ENCODE results near the gene ACAN.

The ACAN gene

DNA sequence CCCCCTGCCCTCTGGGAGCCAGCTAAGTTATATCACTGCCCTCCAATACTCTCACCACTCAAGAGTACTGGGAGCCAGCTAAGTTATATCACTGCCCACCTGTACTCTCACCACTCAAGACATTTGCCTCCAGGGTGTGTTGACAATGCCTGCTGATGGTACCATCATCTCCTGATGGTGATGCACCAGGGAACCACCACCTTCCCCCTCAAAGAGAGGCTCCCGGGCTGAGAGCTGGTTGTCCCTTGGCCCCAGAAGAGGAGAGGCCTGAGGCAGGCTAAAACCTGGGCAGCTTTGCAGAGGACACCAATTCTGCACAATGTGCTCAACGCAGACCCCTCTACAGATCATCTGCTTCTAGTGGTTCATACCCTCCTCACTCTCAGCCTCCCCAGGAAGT lies 99.6 kb downstream of the ACAN start:
- Histone ChIP-seq H3K23ac (ENCODE audit: low read depth, low read length, poor library complexity) (no peak overlapping the region), H3K9me3 (replicated peaks in 1 of 2; ENCODE audit: control insufficient read depth in 2 of 2, insufficient read depth in 1 of 2, low read depth in 1 of 2, low read length in 2 of 2) (no peaks in the 10 kb centered on the region), H3K79me1 (ENCODE audit: low read depth, low read length) (peaks cover 7% of the 10 kb centered on the region), H3K9ac (ENCODE audit: low read depth, low read length, poor library complexity) (no peak overlapping the region), H2BK15ac (ENCODE audit: low read length) (no peak overlapping the region), H2AFZ (ENCODE audit: low read length) (no peak overlapping the region), H3K4me2 (ENCODE audit: insufficient read depth, low read length, poor library complexity, severe bottlenecking) (no peak overlapping the region), H4K8ac (ENCODE audit: low read depth, low read length) (no peak overlapping the region), H3K27me3 (ENCODE audit: control insufficient read depth in 3 of 3, insufficient read depth in 3 of 3, low read depth in 1 of 3, low read length in 3 of 3) (no peaks in the 10 kb centered on the region), H3K4me3 (ENCODE audit: low read length in 2 of 2) (no peak overlapping the region), H3K36me3 (replicated peaks in 1 of 2; ENCODE audit: control insufficient read depth in 2 of 2, insufficient read depth in 2 of 2, low read length in 2 of 2) (peaks cover 48 to 78% of the 10 kb centered on the region in 2 donors), H3K18ac (ENCODE audit: low read length) (no peak overlapping the region), H3K27ac (replicated peaks; ENCODE audit: low read length) (no peak overlapping the region), H2AK5ac (ENCODE audit: low read depth, low read length) (no peak overlapping the region), H4K91ac (ENCODE audit: low read depth, low read length, poor library complexity) (no peak overlapping the region), H3K4ac (ENCODE audit: low read length) (no peak overlapping the region), H2BK120ac (ENCODE audit: low read depth, low read length) (no peak overlapping the region), H3K14ac (ENCODE audit: low read length) (no peak overlapping the region), H2BK12ac (ENCODE audit: low read length) (no peak overlapping the region), H2BK5ac (ENCODE audit: low read length) (no peak overlapping the region), H3K4me1 (ENCODE audit: control insufficient read depth in 2 of 2, insufficient read depth in 1 of 2, low read depth in 1 of 2, low read length in 2 of 2) (peaks cover 0 to 9% of the 10 kb centered on the region in 2 donors)
- no peak for DNase-seq (ENCODE audit: low spot score)
- WGBS, 2 donors (ENCODE audit: extremely low coverage in 2 of 2, insufficient read length in 2 of 2, insufficient replicate concordance in 1 of 2): no CpG with 5 or more reads among the region's 2 CpGs

- Histone ChIP-seq H3K18ac (ENCODE audit: low read length) (no peak overlapping the region), H2BK120ac (ENCODE audit: low read depth, low read length) (no peak overlapping the region), H2BK15ac (ENCODE audit: low read length) (no peak overlapping the region), H3K23ac (ENCODE audit: low read depth, low read length, poor library complexity) (no peak overlapping the region), H4K8ac (ENCODE audit: low read depth, low read length) (no peak overlapping the region), H2AFZ (ENCODE audit: low read length) (no peak overlapping the region), H2BK5ac (ENCODE audit: low read length) (no peak overlapping the region), H3K4me3 (ENCODE audit: low read length in 2 of 2) (no peak overlapping the region), H3K4me2 (ENCODE audit: insufficient read depth, low read length, poor library complexity, severe bottlenecking) (no peak overlapping the region), H3K27me3 (ENCODE audit: control insufficient read depth in 3 of 3, insufficient read depth in 3 of 3, low read depth in 1 of 3, low read length in 3 of 3) (no peaks in the 10 kb centered on the region), H3K27ac (replicated peaks; ENCODE audit: low read length) (no peak overlapping the region), H3K9ac (ENCODE audit: low read depth, low read length, poor library complexity) (no peak overlapping the region), H3K14ac (ENCODE audit: low read length) (no peak overlapping the region), H4K91ac (ENCODE audit: low read depth, low read length, poor library complexity) (no peak overlapping the region), H3K9me3 (replicated peaks in 1 of 2; ENCODE audit: control insufficient read depth in 2 of 2, insufficient read depth in 1 of 2, low read depth in 1 of 2, low read length in 2 of 2) (no peaks in the 10 kb centered on the region), H3K4ac (ENCODE audit: low read length) (no peak overlapping the region), H2AK5ac (ENCODE audit: low read depth, low read length) (peak overlapping the region; percentile 24), H3K4me1 (ENCODE audit: control insufficient read depth in 2 of 2, insufficient read depth in 1 of 2, low read depth in 1 of 2, low read length in 2 of 2) (peaks cover 0 to 3% of the 10 kb centered on the region in 2 donors), H3K79me1 (ENCODE audit: low read depth, low read length) (peaks cover 7% of the 10 kb centered on the region), H3K36me3 (replicated peaks in 1 of 2; ENCODE audit: control insufficient read depth in 2 of 2, insufficient read depth in 2 of 2, low read length in 2 of 2) (peaks cover 49 to 91% of the 10 kb centered on the region in 2 donors), H2BK12ac (ENCODE audit: low read length) (no peak overlapping the region)
- no CpG with 5 or more reads among the region's 2 CpGs for WGBS, 2 donors (ENCODE audit: extremely low coverage in 2 of 2, insufficient read length in 2 of 2, insufficient replicate concordance in 1 of 2)
- no peak for DNase-seq (ENCODE audit: low spot score)
These were observed 101.0 kb downstream of the ACAN start for GRCh38 chr15:88904257-88904623.

DNA sequence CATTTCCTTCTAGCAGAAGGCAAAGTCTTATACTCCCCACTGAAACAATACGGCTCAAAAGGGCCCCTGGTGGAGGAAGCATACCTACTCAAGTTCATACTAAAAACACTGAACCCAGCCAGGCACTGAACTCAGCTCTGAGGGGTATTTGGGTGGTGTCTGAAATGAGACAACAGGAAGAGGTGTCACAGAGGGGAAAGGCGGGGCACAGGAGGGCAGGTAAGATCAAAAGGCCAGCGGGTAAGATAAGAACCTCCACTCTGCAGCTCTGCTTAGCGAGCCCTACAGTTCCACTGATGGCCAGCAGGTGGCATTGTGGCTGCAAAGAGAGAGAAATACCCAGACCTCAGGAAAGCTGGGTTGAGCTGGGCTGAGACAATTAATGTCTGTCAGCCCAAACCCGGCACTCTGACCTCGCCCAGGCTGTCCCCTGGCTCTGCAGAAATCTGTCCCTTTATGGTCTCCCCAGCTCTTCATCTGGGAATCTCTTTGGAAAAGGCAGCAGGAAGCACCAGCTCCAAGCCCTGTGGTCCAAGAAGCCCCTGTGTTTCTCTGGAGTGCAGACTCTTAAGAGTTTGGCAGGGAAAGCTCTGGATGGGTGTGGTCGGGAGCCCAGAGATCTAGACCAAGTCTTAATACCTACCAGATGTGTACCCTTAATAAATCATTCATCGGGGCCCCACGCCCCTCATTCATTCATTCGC lies 101.5 kb downstream of the ACAN start:
- no peak overlapping the region for H2BK5ac ChIP-seq (ENCODE audit: low read length)
- H2BK120ac ChIP-seq (ENCODE audit: low read depth, low read length): no peak overlapping the region
- peaks cover 7% of the 10 kb centered on the region for H3K79me1 ChIP-seq (ENCODE audit: low read depth, low read length)
- H3K14ac ChIP-seq (ENCODE audit: low read length): no peak overlapping the region
- no peak overlapping the region for H3K4me2 ChIP-seq (ENCODE audit: insufficient read depth, low read length, poor library complexity, severe bottlenecking)
- H3K36me3 ChIP-seq (replicated peaks in 1 of 2; ENCODE audit: control insufficient read depth in 2 of 2, insufficient read depth in 2 of 2, low read length in 2 of 2): peaks cover 51 to 91% of the 10 kb centered on the region in 2 donors
- H3K23ac ChIP-seq (ENCODE audit: low read depth, low read length, poor library complexity): no peak overlapping the region
- H3K27ac ChIP-seq (replicated peaks; ENCODE audit: low read length): no peak overlapping the region
- no peak overlapping the region for H4K8ac ChIP-seq (ENCODE audit: low read depth, low read length)
- WGBS, 2 donors (ENCODE audit: extremely low coverage in 2 of 2, insufficient read length in 2 of 2, insufficient replicate concordance in 1 of 2): no CpG with 5 or more reads among the region's 10 CpGs
- no peak overlapping the region for H3K18ac ChIP-seq (ENCODE audit: low read length)
- no peak overlapping the region for H3K4me3 ChIP-seq (ENCODE audit: low read length in 2 of 2)
- no peak overlapping the region for H2BK12ac ChIP-seq (ENCODE audit: low read length)
- peak overlapping the region; percentile 24 for H2AK5ac ChIP-seq (ENCODE audit: low read depth, low read length)
- no peak overlapping the region for H2BK15ac ChIP-seq (ENCODE audit: low read length)
- no peak overlapping the region for H4K91ac ChIP-seq (ENCODE audit: low read depth, low read length, poor library complexity)
- no peak overlapping the region for H3K9ac ChIP-seq (ENCODE audit: low read depth, low read length, poor library complexity)
- DNase-seq (ENCODE audit: low spot score): peak; percentile 75
- no peak overlapping the region for H2AFZ ChIP-seq (ENCODE audit: low read length)
- H3K4ac ChIP-seq (ENCODE audit: low read length): no peak overlapping the region
- H3K9me3 ChIP-seq (replicated peaks in 1 of 2; ENCODE audit: control insufficient read depth in 2 of 2, insufficient read depth in 1 of 2, low read depth in 1 of 2, low read length in 2 of 2): no peaks in the 10 kb centered on the region
- H3K27me3 ChIP-seq (ENCODE audit: control insufficient read depth in 3 of 3, insufficient read depth in 3 of 3, low read depth in 1 of 3, low read length in 3 of 3): no peaks in the 10 kb centered on the region
- H3K4me1 ChIP-seq (ENCODE audit: control insufficient read depth in 2 of 2, insufficient read depth in 1 of 2, low read depth in 1 of 2, low read length in 2 of 2): peaks cover 0 to 5% of the 10 kb centered on the region in 2 donors

DNA sequence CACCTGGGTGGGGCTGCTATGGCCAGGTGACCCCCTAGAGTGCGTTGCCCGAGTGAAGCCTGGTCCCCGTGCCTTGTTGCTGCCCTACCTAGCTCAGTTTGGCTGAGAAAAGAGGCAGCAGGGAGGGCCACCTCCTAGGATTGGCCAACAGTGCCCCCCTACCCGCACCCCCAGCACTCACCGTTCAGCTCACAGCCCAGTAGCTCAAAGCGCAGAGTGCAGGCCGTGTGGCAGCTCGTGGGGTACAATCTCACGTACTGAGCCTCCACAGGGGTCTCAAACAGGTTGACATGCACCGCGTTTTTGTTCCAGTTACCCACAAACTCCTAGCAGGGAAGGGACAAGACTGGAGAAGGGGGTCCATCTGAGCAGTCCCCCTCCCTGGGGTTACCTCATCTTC lies 102.3 kb downstream of the ACAN start:
- H4K8ac ChIP-seq (ENCODE audit: low read depth, low read length): no peak overlapping the region
- H3K4me3 ChIP-seq (ENCODE audit: low read length in 2 of 2): no peak overlapping the region
- H3K9me3 ChIP-seq (replicated peaks in 1 of 2; ENCODE audit: control insufficient read depth in 2 of 2, insufficient read depth in 1 of 2, low read depth in 1 of 2, low read length in 2 of 2): no peaks in the 10 kb centered on the region
- no peaks in the 10 kb centered on the region for H3K27me3 ChIP-seq (ENCODE audit: control insufficient read depth in 3 of 3, insufficient read depth in 3 of 3, low read depth in 1 of 3, low read length in 3 of 3)
- H3K14ac ChIP-seq (ENCODE audit: low read length): no peak overlapping the region
- no peak overlapping the region for H3K4ac ChIP-seq (ENCODE audit: low read length)
- no peak overlapping the region for H3K18ac ChIP-seq (ENCODE audit: low read length)
- H3K4me1 ChIP-seq (ENCODE audit: control insufficient read depth in 2 of 2, insufficient read depth in 1 of 2, low read depth in 1 of 2, low read length in 2 of 2): peaks cover 0 to 13% of the 10 kb centered on the region in 2 donors
- no peak for DNase-seq (ENCODE audit: low spot score)
- H3K4me2 ChIP-seq (ENCODE audit: insufficient read depth, low read length, poor library complexity, severe bottlenecking): no peak overlapping the region
- H2BK5ac ChIP-seq (ENCODE audit: low read length): no peak overlapping the region
- H3K36me3 ChIP-seq (replicated peaks in 1 of 2; ENCODE audit: control insufficient read depth in 2 of 2, insufficient read depth in 2 of 2, low read length in 2 of 2): peaks cover 51 to 93% of the 10 kb centered on the region in 2 donors
- H2AK5ac ChIP-seq (ENCODE audit: low read depth, low read length): no peak overlapping the region
- H3K9ac ChIP-seq (ENCODE audit: low read depth, low read length, poor library complexity): no peak overlapping the region
- H3K23ac ChIP-seq (ENCODE audit: low read depth, low read length, poor library complexity): no peak overlapping the region
- H3K27ac ChIP-seq (replicated peaks; ENCODE audit: low read length): no peak overlapping the region
- no peak overlapping the region for H2BK12ac ChIP-seq (ENCODE audit: low read length)
- peaks cover 8% of the 10 kb centered on the region for H3K79me1 ChIP-seq (ENCODE audit: low read depth, low read length)
- WGBS, 2 donors (ENCODE audit: extremely low coverage in 2 of 2, insufficient read length in 2 of 2, insufficient replicate concordance in 1 of 2): no CpG with 5 or more reads among the region's 11 CpGs
- no peak overlapping the region for H2AFZ ChIP-seq (ENCODE audit: low read length)
- H4K91ac ChIP-seq (ENCODE audit: low read depth, low read length, poor library complexity): no peak overlapping the region
- no peak overlapping the region for H2BK120ac ChIP-seq (ENCODE audit: low read depth, low read length)
- no peak overlapping the region for H2BK15ac ChIP-seq (ENCODE audit: low read length)

Measured in neuronal stem cell (in vitro differentiated cells).